ENCODE data around the gene ZNF367. TPM values are rescaled to one million over a fixed set of nuclear protein-coding genes. Genes with fewer than 3 reads are reported as not detected.
"Not testable (repeated sequence)": the region's sequence is repeated elsewhere in the genome, so short reads cannot be mapped to it uniquely, and the experiment has no call there.

ZNF367 gene
- total RNA-seq, 1 donor from 2014 or later = 2.4 TPM

GRCh38 chr9:96400132-96400910 is 17.8 kb downstream of the ZNF367 start:
- DNase-seq (ENCODE audit: low read depth in 2 of 2) = no peak

GRCh38 chr9:96399325-96399633 is 18.9 kb downstream of the ZNF367 start:
- no peak for DNase-seq (ENCODE audit: low read depth in 2 of 2)

GRCh38 chr9:96398582-96399324 is 19.4 kb downstream of the ZNF367 start:
- DNase-seq (ENCODE audit: low read depth in 2 of 2) = peak; percentile 43 to 49

- no peak for DNase-seq (ENCODE audit: low read depth in 2 of 2)
Measured at GRCh38 chr9:96395964-96396363, 22.2 kb downstream of the ZNF367 start.

- DNase-seq (ENCODE audit: low read depth in 2 of 2) = no peak
Measured at GRCh38 chr9:96394832-96395496, 23.2 kb downstream of the ZNF367 start.

- no peak for DNase-seq (ENCODE audit: low read depth in 2 of 2)
Measured at GRCh38 chr9:96392263-96392662, 25.9 kb downstream of the ZNF367 start.

- DNase-seq (ENCODE audit: low read depth in 2 of 2) = peak; percentile 64 to 67
Measured at GRCh38 chr9:96391021-96391765, 27.0 kb downstream of the ZNF367 start.

- no peak for DNase-seq (ENCODE audit: low read depth in 2 of 2)
Measured at GRCh38 chr9:96388144-96388543, 30.0 kb downstream of the ZNF367 start.

GRCh38 chr9:96386157-96386556 is 32.0 kb downstream of the ZNF367 start:
- DNase-seq (ENCODE audit: low read depth in 2 of 2) = no peak

GRCh38 chr9:96383165-96383942 is 34.8 kb downstream of the ZNF367 start, which contains the start of gene SLC35D2:
TSS of gene SLC35D2 (minus strand) at chr9:96383711. CDS start at chr9:96383634, 77 bp downstream.
- DNase-seq (ENCODE audit: low read depth in 2 of 2) = peak; percentile 64 to 69

- no peak for DNase-seq (ENCODE audit: low read depth in 2 of 2)
Measured at GRCh38 chr9:96382839-96383164, 35.4 kb downstream of the ZNF367 start.

- peak; percentile 20 to 34 for DNase-seq (ENCODE audit: low read depth in 2 of 2)
Measured at GRCh38 chr9:96382175-96382574, 36.0 kb downstream of the ZNF367 start.

GRCh38 chr9:96381696-96382095 is 36.5 kb downstream of the ZNF367 start:
- no peak for DNase-seq (ENCODE audit: low read depth in 2 of 2)

GRCh38 chr9:96381125-96381524 is 37.0 kb downstream of the ZNF367 start:
- no peak for DNase-seq (ENCODE audit: low read depth in 2 of 2)

- DNase-seq (ENCODE audit: low read depth in 2 of 2) = no peak
Measured at GRCh38 chr9:96379461-96379860, 38.7 kb downstream of the ZNF367 start.

GRCh38 chr9:96378187-96378586 is 40.0 kb downstream of the ZNF367 start:
- DNase-seq (ENCODE audit: low read depth in 2 of 2) = no peak

- peak in 1 of 2 donors; percentile 59 for DNase-seq (ENCODE audit: low read depth in 2 of 2)
Measured at GRCh38 chr9:96376891-96377874, 41.0 kb downstream of the ZNF367 start.

- DNase-seq (ENCODE audit: low read depth in 2 of 2) = not testable (repeated sequence)
Measured at GRCh38 chr9:96375507-96375906, 42.7 kb downstream of the ZNF367 start.

GRCh38 chr9:96367943-96368342 is 50.2 kb downstream of the ZNF367 start:
- no peak for DNase-seq (ENCODE audit: low read depth in 2 of 2)
